HepG2 (cell line): ENCODE results near the gene FAH. TPM values are rescaled to one million over a fixed set of nuclear protein-coding genes. Genes with fewer than 3 reads are reported as not detected.

Experiments used
- CREB1 ChIP-seq, 2 experiments: fragments of 450-650 bp in 1 of 2; IDR thresholded peaks; 2 replicates each; pipeline ENCODE4 v1.6.1; 2016 to 2017; ENCODE audit warnings: control low read depth in 1 of 2, mild to moderate bottlenecking in 1 of 2, missing compliant biosample characterization in 1 of 2, missing genetic modification characterization in 1 of 2
- DBP ChIP-seq: sonication (generic); formaldehyde crosslinking; IDR thresholded peaks from 2 replicates; pipeline ENCODE4 v1.4.0; 2020; ENCODE audit warnings: missing genetic modification reagents; ENCODE audit errors: not compliant biosample characterization
- GATAD1 ChIP-seq: IDR thresholded peaks from 2 replicates; pipeline ENCODE4 v1.6.1; 2016; ENCODE audit warnings: missing genetic modification reagents, missing compliant biosample characterization
- KMT2A ChIP-seq: sonication (generic); formaldehyde crosslinking; IDR thresholded peaks from 2 replicates; pipeline ENCODE4 v1.4.0; 2020; ENCODE audit warnings: missing genetic modification reagents
- PHF5A ChIP-seq: IDR thresholded peaks from one replicate; pipeline ENCODE4 v1.6.1; 2018; ENCODE audit warnings: low read depth, missing genetic modification reagents; ENCODE audit not compliant: unreplicated experiment
- PRDM10 ChIP-seq: sonication (generic); formaldehyde crosslinking; IDR thresholded peaks from 2 replicates; pipeline ENCODE4 v1.4.0; 2020; ENCODE audit warnings: low read depth, missing genetic modification reagents
- ZNF280B ChIP-seq: sonication (generic); formaldehyde crosslinking; IDR thresholded peaks from 2 replicates; pipeline ENCODE4 v1.5.0; 2020; ENCODE audit warnings: missing genetic modification reagents, mild to moderate bottlenecking, borderline replicate concordance
- ZNF569 ChIP-seq: sonication (generic); formaldehyde crosslinking; IDR thresholded peaks from 2 replicates; pipeline ENCODE4 v1.5.0; 2020; ENCODE audit warnings: mild to moderate bottlenecking, missing genetic modification reagents, moderate library complexity, borderline replicate concordance
- ZNF740 ChIP-seq: sonication (generic); formaldehyde crosslinking; IDR thresholded peaks from 2 replicates; pipeline ENCODE4 v1.4.0; 2020; ENCODE audit warnings: missing genetic modification reagents
- ZNF766 ChIP-seq: sonication (generic); formaldehyde crosslinking; IDR thresholded peaks from 2 replicates; pipeline ENCODE4 v1.5.0; 2020; ENCODE audit warnings: missing genetic modification reagents, borderline replicate concordance
- polyA plus RNA-seq, 8 experiments: library from polyadenylated mRNA; depleted of rRNA in 3 of 8; stranded (reverse) in 7 of 8; unstranded in 1 of 8; fragments of >200 nt; fragmentation: Illumina TruSeq in 4 of 8; extraction: Trizol in 4 of 8; gene quantifications; 2 replicates each; pipeline versions ENCODE4 v1.2.1 to v1.2.3, GENCODE V29; 2011 to 2016; ENCODE audit warnings: low read depth in 4 of 8, missing spikeins in 1 of 8, mixed read lengths in 1 of 8; ENCODE audit not compliant: insufficient read depth in 1 of 8
- total RNA-seq, 5 experiments: library from RNA; depleted of rRNA; stranded (reverse); fragments of >200 nt; fragmentation: Illumina TruSeq; extraction: Trizol; gene quantifications; 2 replicates each; pipeline ENCODE4 v1.2.3, GENCODE V29; 2016; ENCODE audit warnings: low read depth in 1 of 5
- TF ChIP-seq, protein P1 (sequence below): sonication (generic); formaldehyde crosslinking; IDR thresholded peaks from 2 replicates; pipeline ENCODE4 v1.8.1; 2023; ENCODE audit warnings: missing genetic modification reagents, mild to moderate bottlenecking, borderline replicate concordance
- TF ChIP-seq, protein P2 (sequence below): sonication (generic); formaldehyde crosslinking; IDR thresholded peaks from 2 replicates; pipeline ENCODE4 v1.9.0; 2021; ENCODE audit warnings: mild to moderate bottlenecking, missing genetic modification reagents
- TF ChIP-seq, protein P3 (sequence below): sonication (generic); formaldehyde crosslinking; IDR thresholded peaks from 2 replicates; pipeline ENCODE4 v1.4.0; 2020; ENCODE audit warnings: missing genetic modification reagents

Gene FAH
- total and polyA plus RNA-seq, 2 of the 13 experiments (the other 11 are each of a cell fraction or from before 2014, with no cell fraction given), result 36.6 to 75.0 TPM

DNA sequence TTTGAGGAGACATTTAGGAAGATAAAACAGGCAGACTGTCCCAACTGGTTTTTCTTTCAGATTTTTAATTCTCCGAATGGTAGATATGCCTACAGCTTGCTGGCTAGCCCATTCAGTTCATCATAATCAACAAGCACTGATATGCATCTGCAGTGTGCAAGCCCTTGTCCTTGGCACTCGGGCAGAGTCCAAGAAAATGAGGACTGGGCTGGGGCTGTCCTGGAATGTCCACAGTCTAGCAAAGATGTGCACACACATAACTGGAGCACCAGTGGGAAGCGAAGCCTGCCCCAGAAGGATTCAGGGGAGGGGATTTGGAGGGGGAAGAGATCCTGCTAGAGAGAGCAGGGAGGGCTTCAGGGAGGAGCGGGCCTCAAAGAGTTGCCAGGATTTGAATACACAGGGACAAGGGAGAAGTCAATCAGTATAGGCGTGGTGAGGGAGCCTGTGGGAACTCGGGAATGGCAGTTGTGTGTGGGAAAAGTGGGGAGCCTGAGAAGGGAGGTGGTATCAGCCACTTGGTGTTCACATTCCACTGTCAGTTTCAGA, 8.7 kb downstream of the FAH start (continued):
- TF ChIP-seq PRDM10 (CRISPR knock-in tag) (no peak), CREB1 (IDR thresholded peaks at IDR 0.05) (no peak), CREB1 (CRISPR knock-in tag; IDR thresholded peaks at IDR 0.05) (no peak), ZNF280B (CRISPR knock-in tag) (no peak), PHF5A (CRISPR knock-in tag) (no peak), GATAD1 (CRISPR knock-in tag) (no peak), KMT2A (no peak), DBP (CRISPR knock-in tag) (no peak), ZNF740 (no peak), ZNF569 (no peak), ZNF766 (CRISPR knock-in tag) (no peak)
- TF ChIP-seq, protein P1, sequence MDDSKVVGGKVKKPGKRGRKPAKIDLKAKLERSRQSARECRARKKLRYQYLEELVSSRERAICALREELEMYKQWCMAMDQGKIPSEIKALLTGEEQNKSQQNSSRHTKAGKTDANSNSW, result no peak
- TF ChIP-seq, protein P2, sequence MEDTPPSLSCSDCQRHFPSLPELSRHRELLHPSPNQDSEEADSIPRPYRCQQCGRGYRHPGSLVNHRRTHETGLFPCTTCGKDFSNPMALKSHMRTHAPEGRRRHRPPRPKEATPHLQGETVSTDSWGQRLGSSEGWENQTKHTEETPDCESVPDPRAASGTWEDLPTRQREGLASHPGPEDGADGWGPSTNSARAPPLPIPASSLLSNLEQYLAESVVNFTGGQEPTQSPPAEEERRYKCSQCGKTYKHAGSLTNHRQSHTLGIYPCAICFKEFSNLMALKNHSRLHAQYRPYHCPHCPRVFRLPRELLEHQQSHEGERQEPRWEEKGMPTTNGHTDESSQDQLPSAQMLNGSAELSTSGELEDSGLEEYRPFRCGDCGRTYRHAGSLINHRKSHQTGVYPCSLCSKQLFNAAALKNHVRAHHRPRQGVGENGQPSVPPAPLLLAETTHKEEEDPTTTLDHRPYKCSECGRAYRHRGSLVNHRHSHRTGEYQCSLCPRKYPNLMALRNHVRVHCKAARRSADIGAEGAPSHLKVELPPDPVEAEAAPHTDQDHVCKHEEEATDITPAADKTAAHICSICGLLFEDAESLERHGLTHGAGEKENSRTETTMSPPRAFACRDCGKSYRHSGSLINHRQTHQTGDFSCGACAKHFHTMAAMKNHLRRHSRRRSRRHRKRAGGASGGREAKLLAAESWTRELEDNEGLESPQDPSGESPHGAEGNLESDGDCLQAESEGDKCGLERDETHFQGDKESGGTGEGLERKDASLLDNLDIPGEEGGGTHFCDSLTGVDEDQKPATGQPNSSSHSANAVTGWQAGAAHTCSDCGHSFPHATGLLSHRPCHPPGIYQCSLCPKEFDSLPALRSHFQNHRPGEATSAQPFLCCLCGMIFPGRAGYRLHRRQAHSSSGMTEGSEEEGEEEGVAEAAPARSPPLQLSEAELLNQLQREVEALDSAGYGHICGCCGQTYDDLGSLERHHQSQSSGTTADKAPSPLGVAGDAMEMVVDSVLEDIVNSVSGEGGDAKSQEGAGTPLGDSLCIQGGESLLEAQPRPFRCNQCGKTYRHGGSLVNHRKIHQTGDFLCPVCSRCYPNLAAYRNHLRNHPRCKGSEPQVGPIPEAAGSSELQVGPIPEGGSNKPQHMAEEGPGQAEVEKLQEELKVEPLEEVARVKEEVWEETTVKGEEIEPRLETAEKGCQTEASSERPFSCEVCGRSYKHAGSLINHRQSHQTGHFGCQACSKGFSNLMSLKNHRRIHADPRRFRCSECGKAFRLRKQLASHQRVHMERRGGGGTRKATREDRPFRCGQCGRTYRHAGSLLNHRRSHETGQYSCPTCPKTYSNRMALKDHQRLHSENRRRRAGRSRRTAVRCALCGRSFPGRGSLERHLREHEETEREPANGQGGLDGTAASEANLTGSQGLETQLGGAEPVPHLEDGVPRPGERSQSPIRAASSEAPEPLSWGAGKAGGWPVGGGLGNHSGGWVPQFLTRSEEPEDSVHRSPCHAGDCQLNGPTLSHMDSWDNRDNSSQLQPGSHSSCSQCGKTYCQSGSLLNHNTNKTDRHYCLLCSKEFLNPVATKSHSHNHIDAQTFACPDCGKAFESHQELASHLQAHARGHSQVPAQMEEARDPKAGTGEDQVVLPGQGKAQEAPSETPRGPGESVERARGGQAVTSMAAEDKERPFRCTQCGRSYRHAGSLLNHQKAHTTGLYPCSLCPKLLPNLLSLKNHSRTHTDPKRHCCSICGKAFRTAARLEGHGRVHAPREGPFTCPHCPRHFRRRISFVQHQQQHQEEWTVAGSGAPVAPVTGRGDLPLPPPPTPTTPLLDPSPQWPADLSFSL (CRISPR knock-in tag), result no peak
- TF ChIP-seq, protein P3, sequence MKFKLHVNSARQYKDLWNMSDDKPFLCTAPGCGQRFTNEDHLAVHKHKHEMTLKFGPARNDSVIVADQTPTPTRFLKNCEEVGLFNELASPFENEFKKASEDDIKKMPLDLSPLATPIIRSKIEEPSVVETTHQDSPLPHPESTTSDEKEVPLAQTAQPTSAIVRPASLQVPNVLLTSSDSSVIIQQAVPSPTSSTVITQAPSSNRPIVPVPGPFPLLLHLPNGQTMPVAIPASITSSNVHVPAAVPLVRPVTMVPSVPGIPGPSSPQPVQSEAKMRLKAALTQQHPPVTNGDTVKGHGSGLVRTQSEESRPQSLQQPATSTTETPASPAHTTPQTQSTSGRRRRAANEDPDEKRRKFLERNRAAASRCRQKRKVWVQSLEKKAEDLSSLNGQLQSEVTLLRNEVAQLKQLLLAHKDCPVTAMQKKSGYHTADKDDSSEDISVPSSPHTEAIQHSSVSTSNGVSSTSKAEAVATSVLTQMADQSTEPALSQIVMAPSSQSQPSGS (CRISPR knock-in tag), result no peak
